ENCODE results near the gene TOM1.

Gene TOM1

GRCh38 chr22:35343664-35344550, 44.2 kb downstream of the TOM1 start:
- DNase-seq (ENCODE audit: low read depth) = no peak
- TF ChIP-seq CTCF (IDR thresholded peaks at IDR 0.05; ENCODE audit: low read depth, low read length, missing control alignments) = no peak
- H3K4me3 ChIP-seq (ENCODE audit: low read depth, low read length) = no peak overlapping the region
- in situ Hi-C loops (cut with HindIII; ENCODE audit: low sequenced_read_pairs) = no loop called here

DNA sequence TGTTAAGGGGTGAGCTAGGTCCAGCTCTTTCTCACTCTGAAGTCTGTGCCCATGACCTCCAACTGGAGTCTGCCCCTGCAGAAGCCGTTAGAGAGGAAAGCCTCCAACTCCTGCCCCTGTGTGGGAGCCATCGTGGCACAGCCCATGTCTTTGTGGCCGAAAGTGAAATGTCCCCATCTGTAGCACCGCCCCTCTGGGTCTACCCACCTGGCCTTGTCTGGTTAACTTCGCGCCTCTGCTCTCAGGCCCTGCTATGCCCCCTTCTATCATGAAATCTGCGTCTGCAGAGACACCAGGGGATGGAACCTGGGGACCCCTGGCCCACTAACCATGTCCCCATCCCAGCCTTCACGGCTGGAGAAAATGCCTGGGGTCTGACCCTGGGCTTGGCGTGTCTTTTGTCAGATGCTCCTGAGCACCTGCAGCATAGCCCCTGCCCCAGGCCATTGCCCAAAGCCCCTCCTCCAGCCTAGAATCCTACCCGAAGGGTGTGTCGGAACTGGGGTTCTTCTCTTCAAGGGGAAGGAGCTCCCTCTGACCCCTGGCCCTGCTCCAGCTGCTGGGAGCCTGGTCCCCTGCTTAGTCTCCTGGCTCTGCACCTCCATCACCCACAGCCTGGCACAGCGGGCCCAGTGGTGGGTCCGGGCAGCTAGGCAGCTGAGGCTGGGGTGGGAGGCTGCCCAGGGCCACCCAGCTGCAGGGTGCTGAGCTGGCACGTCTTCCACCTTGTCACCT, 45.4 kb downstream of the TOM1 start:
- DNase-seq (ENCODE audit: low read depth) = no peak
- in situ Hi-C loops (cut with HindIII; ENCODE audit: low sequenced_read_pairs) = no loop called here
- TF ChIP-seq CTCF (IDR thresholded peaks at IDR 0.05; ENCODE audit: low read depth, low read length, missing control alignments) = no peak
- no peak overlapping the region for H3K4me3 ChIP-seq (ENCODE audit: low read depth, low read length)

- no peak for DNase-seq (ENCODE audit: low read depth)
- in situ Hi-C loops (cut with HindIII; ENCODE audit: low sequenced_read_pairs) = no loop called here
- no peak for TF ChIP-seq CTCF (IDR thresholded peaks at IDR 0.05; ENCODE audit: low read depth, low read length, missing control alignments)
These were observed 46.3 kb downstream of the TOM1 start for GRCh38 chr22:35345808-35346505.

DNA sequence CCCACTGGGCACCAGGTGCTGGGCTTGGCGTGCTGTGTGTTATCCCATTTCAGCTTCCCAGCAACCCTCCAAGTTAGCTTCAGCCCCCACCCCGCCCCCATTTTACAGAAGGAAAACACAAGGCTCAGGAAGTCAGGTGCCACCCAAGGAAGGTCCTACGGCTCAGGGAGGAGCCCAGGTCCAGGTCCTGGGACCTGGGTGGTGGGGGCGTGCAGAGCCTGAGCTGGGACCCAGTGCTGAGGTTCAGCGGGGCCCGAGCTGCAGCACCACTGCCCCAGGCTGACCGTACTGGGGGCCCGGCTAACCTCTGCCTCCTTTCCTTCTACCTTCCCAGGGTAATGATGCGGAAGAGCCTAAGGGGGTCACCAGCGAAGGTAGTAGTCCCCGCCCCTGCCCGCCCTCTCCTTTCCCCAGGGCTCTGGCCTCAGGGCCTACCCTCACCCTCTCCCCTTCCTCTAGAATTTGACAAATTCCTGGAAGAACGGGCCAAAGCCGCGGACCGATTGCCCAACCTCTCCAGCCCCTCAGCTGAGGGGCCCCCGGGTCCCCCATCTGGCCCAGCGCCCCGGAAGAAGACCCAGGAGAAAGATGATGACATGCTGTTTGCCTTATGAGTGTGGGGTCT, 47.0 kb downstream of the TOM1 start:
- TF ChIP-seq CTCF (IDR thresholded peaks at IDR 0.05; ENCODE audit: low read depth, low read length, missing control alignments) = no peak
- DNase-seq (ENCODE audit: low read depth) = no peak
- in situ Hi-C loops (cut with HindIII; ENCODE audit: low sequenced_read_pairs) = no loop called here
- no peak overlapping the region for H3K4me3 ChIP-seq (ENCODE audit: low read depth, low read length)

More at GRCh38 chr22:35345808-35346505, 46.3 kb downstream of the TOM1 start:
- no peak overlapping the region for H3K4me3 ChIP-seq (ENCODE audit: low read depth, low read length)

DNA sequence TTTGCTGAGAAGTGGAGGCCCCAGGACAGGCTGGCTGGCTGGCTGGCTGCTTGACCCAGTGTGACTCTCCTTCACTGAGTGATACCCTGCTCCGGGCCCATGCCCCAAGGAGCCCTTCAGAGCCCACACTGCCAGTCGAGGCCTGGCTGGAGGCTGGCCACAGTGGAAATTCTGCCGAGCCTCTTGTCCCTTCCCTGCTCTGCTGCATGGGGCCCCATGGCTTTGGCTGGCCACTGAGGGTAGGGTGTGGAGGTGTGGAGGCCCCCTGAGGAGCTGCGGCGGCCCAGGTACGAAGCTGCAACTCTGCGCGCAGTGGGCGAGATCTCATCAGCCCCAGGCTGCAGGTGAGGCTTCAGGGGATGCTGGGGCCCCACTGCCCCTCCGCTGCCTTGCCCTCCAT, 47.8 kb downstream of the TOM1 start:
- in situ Hi-C loops (cut with HindIII; ENCODE audit: low sequenced_read_pairs) = no loop called here
- DNase-seq (ENCODE audit: low read depth) = no peak
- H3K4me3 ChIP-seq (ENCODE audit: low read depth, low read length) = no peak overlapping the region
- TF ChIP-seq CTCF (IDR thresholded peaks at IDR 0.05; ENCODE audit: low read depth, low read length, missing control alignments) = no peak

GRCh38 chr22:35348026-35348590, 48.4 kb downstream of the TOM1 start:
- in situ Hi-C loops (cut with HindIII; ENCODE audit: low sequenced_read_pairs) = no loop called here
- no peak overlapping the region for H3K4me3 ChIP-seq (ENCODE audit: low read depth, low read length)
- no peak for DNase-seq (ENCODE audit: low read depth)
- TF ChIP-seq CTCF (IDR thresholded peaks at IDR 0.05; ENCODE audit: low read depth, low read length, missing control alignments) = no peak
